H9 (cell line): ENCODE data around the gene CCDC12. TPM values are rescaled to one million over a fixed set of nuclear protein-coding genes. Genes with fewer than 3 reads are reported as not detected.

Experiments
- DNase-seq: peaks from one replicate; pipeline ENCODE4 v3.0.0-alpha.2; 2017
- H2AFZ ChIP-seq: one replicate; pipeline ENCODE4 v1.6.1; 2013; ENCODE audit warnings: mild to moderate bottlenecking, low read length, control low read depth, moderate library complexity
- H2AK5ac ChIP-seq: 2 replicates; pipeline ENCODE4 v1.6.1; 2013; ENCODE audit warnings: low read length, control low read depth, mixed read lengths; ENCODE audit not compliant: insufficient read length
- H2BK120ac ChIP-seq: one replicate; pipeline ENCODE4 v1.6.1; 2013; ENCODE audit warnings: low read depth, mild to moderate bottlenecking, low read length, control low read depth, inconsistent platforms; ENCODE audit not compliant: poor library complexity, severe bottlenecking
- H2BK12ac ChIP-seq: 2 replicates; pipeline ENCODE4 v1.6.1; 2013; ENCODE audit warnings: low read length, control low read depth, mixed read lengths, low read depth; ENCODE audit not compliant: insufficient read length
- H2BK15ac ChIP-seq: 2 replicates; pipeline ENCODE4 v1.6.1; 2013; ENCODE audit warnings: low read depth, low read length, control low read depth
- H2BK20ac ChIP-seq: one replicate; pipeline ENCODE4 v1.6.1; 2013; ENCODE audit warnings: low read depth, mild to moderate bottlenecking, low read length, control low read depth, inconsistent platforms; ENCODE audit not compliant: poor library complexity, severe bottlenecking
- H2BK5ac ChIP-seq: 2 replicates; pipeline ENCODE4 v1.6.1; 2013; ENCODE audit warnings: low read length, control low read depth, mixed read lengths; ENCODE audit not compliant: insufficient read length
- H3K14ac ChIP-seq: 2 replicates; pipeline ENCODE4 v1.6.1; 2013; ENCODE audit warnings: low read length, control low read depth; ENCODE audit not compliant: insufficient read depth
- H3K18ac ChIP-seq: 2 replicates; pipeline ENCODE4 v1.6.1; 2013; ENCODE audit warnings: low read depth, mild to moderate bottlenecking, mixed read lengths, low read length, control low read depth; ENCODE audit not compliant: insufficient read length
- H3K23ac ChIP-seq: 2 replicates; pipeline ENCODE4 v1.6.1; 2013; ENCODE audit warnings: low read length, control low read depth, mixed read lengths, low read depth; ENCODE audit not compliant: insufficient read length
- H3K23me2 ChIP-seq: 2 replicates; pipeline ENCODE4 v1.6.1; 2013; ENCODE audit warnings: low read depth, mild to moderate bottlenecking, mixed read lengths, low read length, control low read depth; ENCODE audit not compliant: insufficient read length, poor library complexity, severe bottlenecking
- H3K27ac ChIP-seq: 2 replicates; pipeline ENCODE4 v1.5.1; 2013; ENCODE audit warnings: low read length, control low read depth, mixed read lengths, low read depth; ENCODE audit not compliant: insufficient read length
- H3K27me3 ChIP-seq: 2 replicates; pipeline ENCODE4 v1.6.1; 2013; ENCODE audit warnings: low read length, control low read depth, inconsistent platforms; ENCODE audit not compliant: insufficient read depth
- H3K4ac ChIP-seq: 2 replicates; pipeline ENCODE4 v1.6.1; 2013; ENCODE audit warnings: low read depth, mild to moderate bottlenecking, control low read depth, inconsistent platforms, low read length, moderate library complexity
- H3K4me1 ChIP-seq: 2 replicates; pipeline ENCODE4 v1.6.1; 2013; ENCODE audit warnings: low read length, control low read depth, inconsistent platforms; ENCODE audit not compliant: insufficient read depth
- H3K4me2 ChIP-seq: 2 replicates; pipeline ENCODE4 v1.6.1; 2013; ENCODE audit warnings: low read length, control low read depth, mixed read lengths; ENCODE audit not compliant: insufficient read length, insufficient read depth
- H3K56ac ChIP-seq: 2 replicates; pipeline ENCODE4 v1.6.1; 2013; ENCODE audit warnings: low read depth, mild to moderate bottlenecking, mixed read lengths, low read length, control low read depth; ENCODE audit not compliant: insufficient read length
- H3K79me1 ChIP-seq: 2 replicates; pipeline ENCODE4 v1.6.1; 2013; ENCODE audit warnings: low read depth, mild to moderate bottlenecking, moderate library complexity, low read length, control low read depth, inconsistent platforms; ENCODE audit not compliant: insufficient read depth, poor library complexity, severe bottlenecking
- H3K79me2 ChIP-seq: 2 replicates; pipeline ENCODE4 v1.6.1; 2013; ENCODE audit warnings: low read length, control low read depth, inconsistent platforms; ENCODE audit not compliant: insufficient read depth
- H3K9ac ChIP-seq: 2 replicates; pipeline ENCODE4 v1.6.1; 2013; ENCODE audit warnings: low read length, control low read depth, mixed read lengths; ENCODE audit not compliant: insufficient read length; ENCODE audit errors: extremely low read depth
- H3K9me3 ChIP-seq: one replicate; pipeline ENCODE4 v1.6.1; 2013; ENCODE audit warnings: low read depth, low read length, inconsistent platforms; ENCODE audit not compliant: control insufficient read depth
- H3T11ph ChIP-seq: one replicate; pipeline ENCODE4 v1.6.1; 2013; ENCODE audit warnings: mild to moderate bottlenecking, low read length, control low read depth, inconsistent platforms
- H4K20me1 ChIP-seq: one replicate; pipeline ENCODE4 v1.6.1; 2013; ENCODE audit not compliant: control insufficient read depth, insufficient read length, insufficient read depth
- H4K5ac ChIP-seq: 2 replicates; pipeline ENCODE4 v1.6.1; 2013; ENCODE audit warnings: low read depth, mild to moderate bottlenecking, mixed read lengths, low read length, control low read depth; ENCODE audit not compliant: insufficient read length
- H4K8ac ChIP-seq: replicated peaks from 2 replicates; pipeline ENCODE4 v1.6.1; 2013; ENCODE audit warnings: low read length, control low read depth, mixed read lengths, low read depth; ENCODE audit not compliant: insufficient read length
- H4K91ac ChIP-seq: 2 replicates; pipeline ENCODE4 v1.6.1; 2013; ENCODE audit warnings: low read depth, mild to moderate bottlenecking, moderate library complexity, mixed read lengths, low read length, control low read depth; ENCODE audit not compliant: insufficient read length
- H3K27ac Mint-ChIP-seq, 3 experiments: 2 replicates in 2 of 3; 3 replicates in 1 of 3; pipeline ENCODE4 v1.8.0; 2020 to 2021; ENCODE audit warnings: mixed read lengths in 3 of 3, mild to moderate bottlenecking in 1 of 3, moderate library complexity in 1 of 3
- H3K27me3 Mint-ChIP-seq: 2 replicates; pipeline ENCODE4 v1.8.0; 2021; ENCODE audit warnings: low read depth, mild to moderate bottlenecking, moderate library complexity, mixed read lengths
- H3K36me3 Mint-ChIP-seq, 3 experiments: 2 replicates in 2 of 3; 3 replicates in 1 of 3; pipeline ENCODE4 v1.8.0; 2020 to 2021; ENCODE audit warnings: low read depth in 3 of 3, mixed read lengths in 3 of 3; ENCODE audit not compliant: insufficient read depth in 1 of 3
- H3K4me1 Mint-ChIP-seq, 2 experiments: 2 replicates each; pipeline ENCODE4 v1.8.0; 2020; ENCODE audit warnings: mixed read lengths in 2 of 2
- H3K4me3 Mint-ChIP-seq, 2 experiments: 2 replicates in 1 of 2; 3 replicates in 1 of 2; pipeline ENCODE4 v1.8.0; 2020 to 2021; ENCODE audit warnings: mild to moderate bottlenecking in 2 of 2, mixed read lengths in 2 of 2, moderate library complexity in 1 of 2
- H3K9me3 Mint-ChIP-seq, 2 experiments: 2 replicates in 1 of 2; 3 replicates in 1 of 2; pipeline ENCODE4 v1.8.0; 2020; ENCODE audit warnings: mild to moderate bottlenecking in 2 of 2, mixed read lengths in 2 of 2, moderate library complexity in 1 of 2
- WGBS: extraction: QIAGEN DNeasy Blood & Tissue Kit; methylation state at CpG from one replicate; pipeline ENCODE4 v1.1.7; 2013; ENCODE audit warnings: missing lambda C conversion rate, low lambda C conversion rate, mixed read lengths; ENCODE audit not compliant: insufficient read length; ENCODE audit errors: extremely low coverage; 5-methylcytosine and 5-hydroxymethylcytosine counted together
- total RNA-seq: library from RNA; stranded (reverse); gene quantifications from 2 replicates; pipeline ENCODE4 v1.2.1, GENCODE V29; 2021
- TF ChIP-seq, protein P1 (sequence below): fragments of 200-600 bp; sonication (generic); conservative IDR thresholded peaks from 3 replicates; pipeline ENCODE4 v1.8.0; 2021; ENCODE audit warnings: antibody characterized with exemption, mild to moderate bottlenecking

Gene CCDC12
- total RNA-seq, 1 experiment from 2014 or later: 54.0 TPM

- no peaks in the 10 kb centered on the region for H4K20me1 ChIP-seq
- H4K8ac ChIP-seq: no peak overlapping the region
- H2BK12ac ChIP-seq: no peak overlapping the region
- no peaks in the 10 kb centered on the region for H3K4me1 Mint-ChIP-seq
- WGBS: no CpG with 5 or more reads among the region's 22 CpGs
- no peaks in the 10 kb centered on the region; the same call in 1 of the 2 replicates for H3K27me3 ChIP-seq
- no peaks in the 10 kb centered on the region for H3K4me1 ChIP-seq
- H3K14ac ChIP-seq: no peak overlapping the region
- no peak overlapping the region for H3K4me2 ChIP-seq
- H3K79me1 ChIP-seq: no peaks in the 10 kb centered on the region
- no peak overlapping the region for H4K5ac ChIP-seq
- H3K9me3 Mint-ChIP-seq: no peaks in the 10 kb centered on the region; a peak in 1 of 5 replicates
- H3T11ph ChIP-seq: no peak overlapping the region
- H3K4me3 Mint-ChIP-seq: no peak overlapping the region
- no peaks in the 10 kb centered on the region for H3K79me2 ChIP-seq
- H2BK15ac ChIP-seq: no peak overlapping the region
- no peak overlapping the region for H3K23ac ChIP-seq
- H2BK20ac ChIP-seq: no peak overlapping the region
- H3K23me2 ChIP-seq: no peaks in the 10 kb centered on the region
- H2BK5ac ChIP-seq: no peak overlapping the region
- no peak overlapping the region for H4K91ac ChIP-seq
- no peaks in the 10 kb centered on the region for H3K36me3 Mint-ChIP-seq
- no peak overlapping the region for H3K27ac Mint-ChIP-seq
- DNase-seq: no peak
- TF ChIP-seq, protein P1, sequence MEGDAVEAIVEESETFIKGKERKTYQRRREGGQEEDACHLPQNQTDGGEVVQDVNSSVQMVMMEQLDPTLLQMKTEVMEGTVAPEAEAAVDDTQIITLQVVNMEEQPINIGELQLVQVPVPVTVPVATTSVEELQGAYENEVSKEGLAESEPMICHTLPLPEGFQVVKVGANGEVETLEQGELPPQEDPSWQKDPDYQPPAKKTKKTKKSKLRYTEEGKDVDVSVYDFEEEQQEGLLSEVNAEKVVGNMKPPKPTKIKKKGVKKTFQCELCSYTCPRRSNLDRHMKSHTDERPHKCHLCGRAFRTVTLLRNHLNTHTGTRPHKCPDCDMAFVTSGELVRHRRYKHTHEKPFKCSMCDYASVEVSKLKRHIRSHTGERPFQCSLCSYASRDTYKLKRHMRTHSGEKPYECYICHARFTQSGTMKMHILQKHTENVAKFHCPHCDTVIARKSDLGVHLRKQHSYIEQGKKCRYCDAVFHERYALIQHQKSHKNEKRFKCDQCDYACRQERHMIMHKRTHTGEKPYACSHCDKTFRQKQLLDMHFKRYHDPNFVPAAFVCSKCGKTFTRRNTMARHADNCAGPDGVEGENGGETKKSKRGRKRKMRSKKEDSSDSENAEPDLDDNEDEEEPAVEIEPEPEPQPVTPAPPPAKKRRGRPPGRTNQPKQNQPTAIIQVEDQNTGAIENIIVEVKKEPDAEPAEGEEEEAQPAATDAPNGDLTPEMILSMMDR: no peak
- no peak overlapping the region for H3K9ac ChIP-seq
- no peak overlapping the region for H2BK120ac ChIP-seq
- H3K9me3 ChIP-seq: no peaks in the 10 kb centered on the region
- H3K56ac ChIP-seq: no peak overlapping the region
- peaks cover 21% of the 10 kb centered on the region for H3K27me3 Mint-ChIP-seq
- no peak overlapping the region for H3K27ac ChIP-seq
- H3K4ac ChIP-seq: no peak overlapping the region
- no peak overlapping the region for H3K18ac ChIP-seq
- H2AFZ ChIP-seq: no peak overlapping the region
- H2AK5ac ChIP-seq: no peak overlapping the region
These were observed 77.2 kb downstream of the CCDC12 start for GRCh38 chr3:46899151-46900006.
